ENCODE measurements around the gene PGPEP1. TPM values are rescaled to one million over a fixed set of nuclear protein-coding genes. Genes with fewer than 3 reads are reported as not detected.
A peak's percentile ranks its signal among the peaks of the same experiment; 100 is the strongest.
"Not testable (repeated sequence)": the region's sequence is repeated elsewhere in the genome, so short reads cannot be mapped to it uniquely, and the experiment has no call there.

PGPEP1 gene
- total and polyA plus RNA-seq, 4 experiments from 2014 or later = 6.8 to 49.2 (median 27.1) TPM

- Mint-ChIP-seq H3K36me3 (peaks cover 37 to 52% of the 10 kb centered on the region in 2 donors), H3K4me3 (no peak overlapping the region), H3K27ac (no peak overlapping the region), H3K27me3 (no peaks in the 10 kb centered on the region), H3K9me3 (no peaks in the 10 kb centered on the region), H3K4me1 (peaks cover 0 to 2% (median 0%) of the 10 kb centered on the region in 4 donors)
- Histone ChIP-seq H3K9me3 (ENCODE audit: control insufficient read depth in 1 of 2, low read length in 2 of 2) (no peaks in the 10 kb centered on the region), H3K27me3 (ENCODE audit: insufficient read depth, low read length) (no peaks in the 10 kb centered on the region), H3K27ac (ENCODE audit: low read depth, low read length) (no peak overlapping the region), H3K4me3 (ENCODE audit: low read length in 2 of 2) (no peak overlapping the region), H3K4me1 (ENCODE audit: insufficient read depth, low read length) (no peaks in the 10 kb centered on the region), H3K36me3 (ENCODE audit: insufficient read depth, low read length) (peaks cover 17% of the 10 kb centered on the region)
- intact Hi-C loops (cut with micrococcal nuclease) = no loop called here
- DNase-seq = no peak
- CTCF ChIA-PET (ENCODE audit: partially characterized antibody) = no interaction called here
- POLR2A ChIA-PET (ENCODE audit: partially characterized antibody) = no interaction called here
These were observed 16.6 kb downstream of the PGPEP1 start for GRCh38 chr19:18357041-18357440.

- Histone ChIP-seq H3K4me3 (ENCODE audit: low read length in 2 of 2) (no peak overlapping the region), H3K36me3 (ENCODE audit: insufficient read depth, low read length) (peaks cover 32% of the 10 kb centered on the region), H3K9me3 (ENCODE audit: control insufficient read depth in 1 of 2, low read length in 2 of 2) (no peaks in the 10 kb centered on the region), H3K4me1 (ENCODE audit: insufficient read depth, low read length) (no peaks in the 10 kb centered on the region), H3K27ac (ENCODE audit: low read depth, low read length) (no peak overlapping the region), H3K27me3 (ENCODE audit: insufficient read depth, low read length) (no peaks in the 10 kb centered on the region)
- ChIA-PET POLR2A (ENCODE audit: partially characterized antibody) (interaction anchor here (0.6 kb wide), 1 partner anchor 74 kb away, joined by 3 read pairs; no protein-coding TSS in a partner anchor), CTCF (ENCODE audit: partially characterized antibody) (no interaction called here)
- Mint-ChIP-seq H3K9me3 (peaks cover 0 to 6% (median 0%) of the 10 kb centered on the region in 8 donors), H3K36me3 (peaks cover 50 to 59% of the 10 kb centered on the region in 2 donors), H3K4me1 (no peaks in the 10 kb centered on the region), H3K4me3 (no peak overlapping the region), H3K27ac (no peak overlapping the region), H3K27me3 (no peaks in the 10 kb centered on the region)
- no peak for DNase-seq
- intact Hi-C loops (cut with micrococcal nuclease) = no loop called here
These were observed 21.2 kb downstream of the PGPEP1 start for GRCh38 chr19:18361646-18362045.

- Histone ChIP-seq H3K36me3 (ENCODE audit: insufficient read depth, low read length) (peaks cover 20% of the 10 kb centered on the region), H3K9me3 (ENCODE audit: control insufficient read depth in 1 of 2, low read length in 2 of 2) (no peaks in the 10 kb centered on the region), H3K27ac (ENCODE audit: low read depth, low read length) (no peak overlapping the region), H3K27me3 (ENCODE audit: insufficient read depth, low read length) (no peaks in the 10 kb centered on the region), H3K4me3 (ENCODE audit: low read length in 2 of 2) (no peak overlapping the region), H3K4me1 (ENCODE audit: insufficient read depth, low read length) (no peaks in the 10 kb centered on the region)
- no peak overlapping the region for H3K4me3 Mint-ChIP-seq
- ChIA-PET POLR2A (ENCODE audit: partially characterized antibody) (no interaction called here), CTCF (ENCODE audit: partially characterized antibody) (interaction anchor here (2.1 kb wide), 1 partner anchor 84 kb away, joined by 5 read pairs; no protein-coding TSS in a partner anchor)
- H3K4me1 Mint-ChIP-seq = no peaks in the 10 kb centered on the region
- H3K27ac Mint-ChIP-seq = peak overlapping the region in 1 of 7 donors; percentile 13
- peaks cover 0 to 6% (median 0%) of the 10 kb centered on the region in 8 donors for H3K9me3 Mint-ChIP-seq
- no peak for DNase-seq
- no peaks in the 10 kb centered on the region for H3K27me3 Mint-ChIP-seq
- intact Hi-C loops (cut with micrococcal nuclease) = no loop called here
- peaks cover 45 to 51% of the 10 kb centered on the region in 2 donors for H3K36me3 Mint-ChIP-seq
These were observed 22.6 kb downstream of the PGPEP1 start for GRCh38 chr19:18362934-18363542.

- Histone ChIP-seq H3K27me3 (ENCODE audit: insufficient read depth, low read length) (no peaks in the 10 kb centered on the region), H3K36me3 (ENCODE audit: insufficient read depth, low read length) (peaks cover 20% of the 10 kb centered on the region), H3K9me3 (ENCODE audit: control insufficient read depth in 1 of 2, low read length in 2 of 2) (no peaks in the 10 kb centered on the region), H3K4me1 (ENCODE audit: insufficient read depth, low read length) (no peaks in the 10 kb centered on the region), H3K4me3 (ENCODE audit: low read length in 2 of 2) (no peak overlapping the region), H3K27ac (ENCODE audit: low read depth, low read length) (no peak overlapping the region)
- POLR2A ChIA-PET (ENCODE audit: partially characterized antibody) = no interaction called here
- peaks cover 0 to 6% (median 0%) of the 10 kb centered on the region in 8 donors for H3K9me3 Mint-ChIP-seq
- CTCF ChIA-PET (ENCODE audit: partially characterized antibody) = interaction anchor here (2.1 kb wide), 1 partner anchor 85 kb away, joined by 5 read pairs; no protein-coding TSS in a partner anchor
- H3K27me3 Mint-ChIP-seq = no peaks in the 10 kb centered on the region
- H3K27ac Mint-ChIP-seq = no peak overlapping the region
- intact Hi-C loops (cut with micrococcal nuclease) = no loop called here
- DNase-seq = no peak
- H3K36me3 Mint-ChIP-seq = peaks cover 38 to 51% of the 10 kb centered on the region in 2 donors
- H3K4me1 Mint-ChIP-seq = no peaks in the 10 kb centered on the region
- no peak overlapping the region for H3K4me3 Mint-ChIP-seq
These were observed 23.4 kb downstream of the PGPEP1 start for GRCh38 chr19:18363787-18364186.

- intact Hi-C loops (cut with micrococcal nuclease); H3K9me3 Mint-ChIP-seq; DNase-seq; H3K4me1 ChIP-seq (ENCODE audit: insufficient read depth, low read length); H3K27ac ChIP-seq (ENCODE audit: low read depth, low read length); H3K4me1 Mint-ChIP-seq; H3K9me3 ChIP-seq (ENCODE audit: control insufficient read depth in 1 of 2, low read length in 2 of 2); H3K27me3 Mint-ChIP-seq; H3K27ac Mint-ChIP-seq; H3K4me3 ChIP-seq (ENCODE audit: low read length in 2 of 2); H3K27me3 ChIP-seq (ENCODE audit: insufficient read depth, low read length); POLR2A ChIA-PET (ENCODE audit: partially characterized antibody); H3K4me3 Mint-ChIP-seq: not testable (repeated sequence)
- peaks cover 33 to 47% of the 10 kb centered on the region in 2 donors for H3K36me3 Mint-ChIP-seq
- peaks cover 20% of the 10 kb centered on the region for H3K36me3 ChIP-seq (ENCODE audit: insufficient read depth, low read length)
- CTCF ChIA-PET (ENCODE audit: partially characterized antibody) = interaction anchor here (1.0 kb wide), 1 partner anchor 24 kb away, joined by 4 read pairs; no protein-coding TSS in a partner anchor
These were observed 24.0 kb downstream of the PGPEP1 start for GRCh38 chr19:18364277-18364825.

- Histone ChIP-seq H3K36me3 (ENCODE audit: insufficient read depth, low read length) (peaks cover 20% of the 10 kb centered on the region), H3K4me3 (ENCODE audit: low read length in 2 of 2) (no peak overlapping the region), H3K27me3 (ENCODE audit: insufficient read depth, low read length) (no peaks in the 10 kb centered on the region), H3K4me1 (ENCODE audit: insufficient read depth, low read length) (no peaks in the 10 kb centered on the region), H3K27ac (ENCODE audit: low read depth, low read length) (no peak overlapping the region), H3K9me3 (ENCODE audit: control insufficient read depth in 1 of 2, low read length in 2 of 2) (no peaks in the 10 kb centered on the region)
- H3K9me3 Mint-ChIP-seq = peaks cover 0 to 6% (median 0%) of the 10 kb centered on the region in 8 donors
- H3K27ac Mint-ChIP-seq = no peak overlapping the region
- ChIA-PET CTCF (ENCODE audit: partially characterized antibody) (interaction anchor here (1.0 to 1.5 kb wide), 4 partner anchors 23 to 86 kb away, joined by 4 to 6 read pairs (median 4); no protein-coding TSS in a partner anchor), POLR2A (ENCODE audit: partially characterized antibody) (no interaction called here)
- H3K4me1 Mint-ChIP-seq = no peaks in the 10 kb centered on the region
- H3K27me3 Mint-ChIP-seq = no peaks in the 10 kb centered on the region
- no peak overlapping the region for H3K4me3 Mint-ChIP-seq
- intact Hi-C loops (cut with micrococcal nuclease) = no loop called here
- peaks cover 28 to 42% of the 10 kb centered on the region in 2 donors for H3K36me3 Mint-ChIP-seq
- DNase-seq = no peak
These were observed 24.6 kb downstream of the PGPEP1 start for GRCh38 chr19:18364826-18365528.

GRCh38 chr19:18366021-18366435, 25.6 kb downstream of the PGPEP1 start:
- intact Hi-C loops (cut with micrococcal nuclease) = no loop called here
- no peak for DNase-seq
- Mint-ChIP-seq H3K27me3 (no peaks in the 10 kb centered on the region), H3K27ac (no peak overlapping the region), H3K36me3 (peaks cover 27 to 40% of the 10 kb centered on the region in 2 donors), H3K4me3 (no peak overlapping the region), H3K9me3 (peaks cover 0 to 6% (median 0%) of the 10 kb centered on the region in 8 donors), H3K4me1 (no peaks in the 10 kb centered on the region)
- Histone ChIP-seq H3K27ac (ENCODE audit: low read depth, low read length) (no peak overlapping the region), H3K4me1 (ENCODE audit: insufficient read depth, low read length) (no peaks in the 10 kb centered on the region), H3K9me3 (ENCODE audit: control insufficient read depth in 1 of 2, low read length in 2 of 2) (no peaks in the 10 kb centered on the region), H3K36me3 (ENCODE audit: insufficient read depth, low read length) (peaks cover 20% of the 10 kb centered on the region), H3K27me3 (ENCODE audit: insufficient read depth, low read length) (no peaks in the 10 kb centered on the region), H3K4me3 (ENCODE audit: low read length in 2 of 2) (no peak overlapping the region)
- ChIA-PET CTCF (ENCODE audit: partially characterized antibody) (interaction anchor here (0.7 to 1.5 kb wide), 4 partner anchors 22 to 87 kb away, joined by 3 to 6 read pairs (median 4); no protein-coding TSS in a partner anchor), POLR2A (ENCODE audit: partially characterized antibody) (no interaction called here)

Measured in CD4-positive, alpha-beta memory T cell (primary cell).